HG03571 (cell line): ENCODE data around the gene DLG3.
A peak's percentile ranks its signal among the peaks of the same experiment; 100 is the strongest.
"Not testable (repeated sequence)": the region's sequence is repeated elsewhere in the genome, so short reads cannot be mapped to it uniquely, and the experiment has no call there.

Experiments used
- ATAC-seq: cut with Tn5 transposase; IDR thresholded peaks from one replicate; pipeline ENCODE4 v1.9.1; 2021; ENCODE audit not compliant: unreplicated experiment

Gene DLG3

DNA sequence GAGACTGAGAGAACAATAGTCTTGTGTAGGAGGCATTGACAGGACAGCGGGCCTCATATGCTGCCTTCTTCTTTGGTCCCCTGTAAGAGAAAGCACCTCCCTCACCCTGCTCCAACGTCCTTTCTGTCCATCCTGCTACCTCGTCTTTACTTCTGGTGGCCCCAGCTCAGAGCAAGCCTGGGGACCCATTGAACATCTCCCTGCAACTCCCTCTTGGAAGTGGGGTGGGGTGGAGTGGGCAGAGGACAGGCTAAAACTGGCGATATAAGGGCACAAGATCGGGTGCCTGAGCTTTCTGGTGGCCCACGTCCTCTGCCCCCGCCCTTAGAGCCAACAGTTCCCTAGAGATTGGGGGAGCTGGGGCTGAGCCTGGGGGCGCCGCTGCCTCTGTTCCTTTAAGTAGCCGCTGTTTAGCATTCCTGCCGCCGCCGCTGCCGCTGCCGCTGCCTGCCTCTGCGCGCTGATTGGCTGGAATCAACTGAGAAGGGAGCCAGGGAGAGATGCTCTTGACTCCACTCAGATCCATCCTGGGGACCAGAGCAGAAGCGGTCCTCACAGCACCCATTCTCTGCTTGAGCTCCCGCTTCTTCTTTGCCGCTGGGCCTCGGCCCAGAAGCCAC lies at the start of gene DLG3:
Gene DLG3 (plus strand): TSS at position 510 of the 620 bp plus-strand sequence. CDS start 367 bp downstream, outside the sequence.
- no peak for ATAC-seq

DNA sequence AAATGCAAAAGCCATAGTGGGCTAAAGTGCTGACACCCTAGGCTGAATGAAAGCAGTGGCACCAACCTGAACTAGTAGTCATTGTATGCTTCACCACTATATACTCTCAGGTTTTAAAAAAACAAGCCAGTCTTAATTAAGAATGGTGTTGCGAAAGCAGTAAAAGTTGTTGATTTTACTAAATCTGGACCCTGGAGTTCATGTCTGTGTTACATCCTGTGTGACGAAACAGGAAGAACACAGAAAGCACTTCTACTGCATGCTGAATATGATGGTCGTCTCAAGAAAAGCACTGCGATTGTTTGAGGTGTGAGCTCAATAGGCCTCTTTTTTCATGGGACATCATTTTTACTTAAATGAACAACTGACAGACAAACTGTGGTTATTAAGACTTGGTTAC lies 45.7 kb upstream of the DLG3 start:
- no peak for ATAC-seq

DNA sequence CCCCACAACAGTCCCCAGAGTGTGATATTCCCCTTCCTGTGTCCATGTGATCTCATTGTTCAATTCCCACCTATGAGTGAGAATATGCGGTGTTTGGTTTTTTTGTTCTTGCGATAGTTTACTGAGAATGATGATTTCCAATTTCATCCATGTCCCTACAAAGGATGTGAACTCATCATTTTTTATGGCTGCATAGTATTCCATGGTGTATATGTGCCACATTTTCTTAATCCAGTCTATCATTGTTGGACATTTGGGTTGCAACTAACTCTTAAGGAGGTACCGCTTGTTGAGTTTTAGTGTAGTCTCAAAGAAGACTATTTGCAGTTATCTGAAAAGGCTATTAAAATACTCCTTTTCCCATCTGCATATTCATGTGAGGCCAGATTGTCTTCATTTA lies 44.5 kb upstream of the DLG3 start:
- not testable (repeated sequence) for ATAC-seq

DNA sequence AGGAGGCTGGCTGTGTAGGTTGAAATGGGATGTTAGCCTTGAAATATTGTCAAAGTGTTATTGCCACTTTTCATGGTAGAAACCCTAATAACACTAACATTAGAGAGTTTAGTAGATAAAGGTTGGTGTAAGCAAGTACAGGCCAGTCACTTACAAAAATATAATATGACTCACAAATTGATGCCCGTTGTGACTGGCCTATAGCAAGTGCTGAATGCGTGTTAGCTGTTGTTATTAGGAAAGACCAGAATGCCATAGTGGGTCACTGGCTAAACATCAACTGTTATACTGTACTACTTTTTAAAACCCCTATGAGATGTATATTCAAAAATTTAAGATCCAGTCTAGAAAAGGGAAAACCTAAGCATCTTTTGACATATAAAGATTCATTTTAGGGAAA lies 41.9 kb upstream of the DLG3 start:
- ATAC-seq, result no peak

DNA sequence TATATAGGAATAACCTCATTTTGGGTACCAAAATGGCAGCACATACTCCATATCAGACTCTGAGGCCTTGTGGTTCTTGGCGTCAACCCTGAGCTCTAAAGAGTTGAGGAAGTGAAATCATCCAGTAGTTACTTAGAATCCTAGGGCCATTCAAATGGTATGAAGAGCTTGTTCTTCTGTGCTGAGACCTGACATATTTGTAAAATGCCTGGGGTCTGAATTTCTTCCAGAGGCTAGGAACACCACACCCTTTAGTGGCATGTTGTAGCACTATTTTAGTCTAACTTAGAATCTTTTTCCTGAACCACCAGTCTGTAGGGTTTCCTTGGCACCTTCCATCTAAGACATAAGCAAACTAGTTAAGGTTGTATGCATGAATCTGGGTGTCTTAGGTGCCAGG lies 39.6 kb upstream of the DLG3 start:
- ATAC-seq, result no peak

DNA sequence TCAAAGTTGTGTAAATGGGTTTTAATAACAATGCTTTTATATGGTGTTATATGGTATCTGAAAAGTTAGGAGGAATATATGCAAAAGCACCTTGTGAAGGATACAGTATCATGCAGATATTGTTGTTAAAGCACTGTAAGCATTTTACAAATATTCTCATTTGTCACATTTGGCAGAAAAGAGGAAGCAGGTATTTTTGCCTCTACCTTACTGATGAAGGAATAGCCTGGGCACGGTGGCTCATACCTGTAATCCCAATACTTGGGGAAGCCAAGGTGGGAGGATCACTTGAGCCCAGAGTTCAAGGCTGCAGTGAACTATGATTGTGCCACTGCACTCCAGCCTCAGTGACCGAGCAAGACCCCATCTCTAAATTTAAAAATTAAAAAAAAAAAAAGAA lies 33.7 kb upstream of the DLG3 start:
- no peak for ATAC-seq

DNA sequence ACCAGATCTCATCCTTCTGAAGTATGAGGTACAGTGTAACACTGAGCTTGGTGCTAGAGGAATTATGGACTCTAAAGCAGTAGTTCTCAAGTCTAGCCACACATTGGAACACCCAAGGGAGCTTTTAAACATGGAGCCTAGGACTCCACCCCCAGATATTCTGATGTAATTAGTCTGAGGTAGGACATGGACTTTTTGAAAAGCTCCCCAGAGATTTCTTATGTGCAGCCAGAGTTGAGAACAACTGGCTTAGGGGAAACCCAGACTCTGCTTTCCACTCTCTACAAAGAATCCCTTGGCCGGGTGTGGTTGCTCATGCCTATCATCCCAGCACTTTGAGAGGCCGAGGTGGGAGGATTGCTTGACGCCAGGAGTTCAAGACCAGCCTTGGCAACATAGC lies 33.2 kb upstream of the DLG3 start:
- ATAC-seq, result no peak

DNA sequence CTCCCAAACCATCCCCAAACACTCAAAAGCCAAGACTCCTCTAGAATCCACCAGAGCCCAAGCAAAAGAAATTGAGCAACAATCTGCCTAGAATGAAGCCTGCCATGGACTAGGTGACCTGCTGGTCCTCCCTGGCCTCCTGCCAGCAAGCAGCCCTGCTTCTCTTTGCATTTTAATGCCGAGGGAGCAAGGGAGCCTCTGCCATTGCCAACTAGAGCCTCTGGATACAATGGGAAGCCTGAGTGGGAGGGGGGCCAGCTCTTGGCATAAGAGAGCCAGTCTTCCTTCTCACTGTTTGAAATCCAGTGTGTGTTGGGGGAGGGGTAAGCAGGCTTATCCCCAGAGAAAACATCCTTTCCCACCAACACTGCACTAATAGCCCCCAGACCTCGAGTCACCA lies 23.0 kb upstream of the DLG3 start:
- no peak for ATAC-seq

DNA sequence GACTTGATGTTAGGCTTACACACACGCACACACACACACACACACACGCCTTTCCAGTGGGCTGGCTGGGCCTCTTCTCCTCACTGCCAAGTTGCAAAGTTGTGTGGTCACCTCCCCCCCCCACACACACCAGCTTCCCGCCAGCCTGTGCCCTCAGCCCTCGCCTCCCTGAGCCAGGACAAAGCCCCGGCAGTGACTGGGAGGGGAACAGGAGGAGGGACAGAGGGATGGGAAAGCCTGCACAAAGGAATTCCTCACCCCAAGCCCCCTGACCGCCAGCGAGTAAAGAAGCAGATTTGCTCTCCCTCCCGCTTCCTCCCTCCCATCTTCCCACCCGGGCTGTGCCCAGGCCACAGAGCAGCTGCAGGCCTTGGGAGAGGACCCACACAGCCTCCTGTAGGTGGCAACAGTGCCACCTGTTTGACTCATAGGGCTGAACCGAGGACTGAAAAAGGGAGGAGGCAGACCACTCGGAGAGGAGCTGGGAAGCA lies 21.7 kb upstream of the DLG3 start, which contains the start of gene GDPD2:
Gene GDPD2 (plus strand): TSS at position 464 of the 491 bp plus-strand sequence. CDS start 1,671 bp downstream, outside the sequence.
- ATAC-seq, result no peak

DNA sequence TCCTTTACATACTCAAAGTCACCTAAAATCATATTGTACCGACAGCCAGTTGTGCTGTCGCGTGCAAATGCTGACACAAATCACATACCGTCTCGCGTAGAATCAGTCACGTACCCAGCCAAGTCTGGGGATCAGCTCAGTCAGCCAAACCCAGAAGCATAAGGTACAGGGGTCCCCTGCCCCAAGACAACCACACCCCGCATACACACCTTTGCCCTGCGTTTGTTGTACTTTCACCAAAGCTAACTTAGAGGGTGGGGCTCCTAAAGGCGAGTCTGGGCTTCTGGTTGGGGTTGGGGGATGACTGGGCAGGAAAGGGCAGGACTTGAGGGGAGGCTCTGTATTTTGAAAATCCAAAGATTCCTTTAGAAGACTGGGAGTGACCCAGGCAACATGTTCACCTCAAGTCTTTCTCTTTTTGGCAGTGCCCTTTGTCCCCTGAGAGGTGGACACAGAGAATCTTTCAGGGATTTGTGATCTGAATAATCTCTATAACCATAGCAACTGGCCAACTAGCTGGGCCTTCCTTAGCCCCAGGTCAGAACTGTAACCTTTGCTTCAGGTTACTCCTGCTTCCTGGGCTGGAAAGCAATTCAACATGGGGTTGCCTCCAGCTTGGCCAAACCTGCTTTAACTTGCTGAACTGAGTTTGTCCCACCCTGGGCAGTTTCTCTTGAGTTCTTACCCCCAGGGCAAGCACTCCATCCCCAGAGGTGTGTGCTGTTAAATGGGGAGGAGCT lies 20.5 kb upstream of the DLG3 start:
- ATAC-seq, result no peak

DNA sequence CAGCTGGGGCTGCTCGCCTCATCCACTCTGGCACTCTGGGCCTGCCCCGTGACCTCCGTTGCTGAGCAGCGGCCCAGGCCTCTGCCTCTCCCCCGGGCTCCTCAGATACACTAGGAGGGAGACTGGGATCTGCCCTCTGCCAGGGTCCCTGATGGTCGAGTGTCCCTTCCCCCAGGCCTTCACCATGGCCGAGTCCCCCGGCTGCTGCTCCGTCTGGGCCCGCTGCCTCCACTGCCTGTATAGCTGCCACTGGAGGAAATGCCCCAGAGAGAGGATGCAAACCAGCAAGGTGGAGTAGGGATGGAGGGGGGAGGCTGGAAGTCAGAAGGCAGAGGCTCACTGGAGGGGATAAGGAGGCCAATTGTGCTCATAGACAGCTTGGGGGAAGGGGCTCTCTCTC lies 19.8 kb upstream of the DLG3 start:
- no peak for ATAC-seq

DNA sequence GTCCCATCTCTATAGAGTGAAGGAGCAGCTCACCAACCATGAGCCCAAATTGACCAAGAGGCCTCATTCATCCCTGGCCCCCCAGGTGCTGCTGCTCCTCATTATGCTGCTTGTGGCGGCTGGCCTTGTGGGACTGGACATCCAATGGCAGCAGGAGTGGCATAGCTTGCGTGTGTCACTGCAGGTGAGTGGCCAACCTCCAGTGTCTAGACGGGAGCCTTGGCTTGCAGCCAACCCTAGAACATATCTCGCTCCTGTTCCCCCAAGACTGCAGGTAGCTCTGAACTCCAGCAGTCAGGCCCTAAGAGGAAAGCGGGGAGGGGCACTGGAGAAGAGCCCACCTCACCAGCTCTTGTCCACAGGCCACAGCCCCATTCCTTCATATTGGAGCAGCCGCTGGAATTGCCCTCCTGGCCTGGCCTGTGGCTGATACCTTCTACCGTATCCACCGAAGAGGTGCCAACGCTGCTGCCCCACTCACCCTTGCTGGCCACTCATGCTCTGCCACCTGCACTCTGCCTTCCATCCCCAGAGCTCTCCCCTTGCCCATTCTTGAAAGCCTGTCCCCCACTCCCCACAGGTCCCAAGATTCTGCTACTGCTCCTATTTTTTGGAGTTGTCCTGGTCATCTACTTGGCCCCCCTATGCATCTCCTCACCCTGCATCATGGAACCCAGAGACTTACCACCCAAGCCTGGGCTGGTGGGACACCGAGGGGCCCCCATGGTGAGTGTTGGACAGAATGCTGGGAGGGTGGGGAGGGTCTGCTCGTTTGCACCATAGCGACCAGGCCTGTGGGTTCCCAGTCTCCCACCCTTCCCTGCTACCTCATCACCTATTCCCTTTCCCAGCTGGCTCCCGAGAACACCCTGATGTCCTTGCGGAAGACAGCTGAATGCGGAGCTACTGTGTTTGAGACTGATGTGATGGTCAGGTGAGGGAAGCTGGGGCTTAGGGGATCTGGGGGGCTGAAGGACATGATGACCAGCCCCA lies 18.1 kb upstream of the DLG3 start:
- no peak for ATAC-seq

DNA sequence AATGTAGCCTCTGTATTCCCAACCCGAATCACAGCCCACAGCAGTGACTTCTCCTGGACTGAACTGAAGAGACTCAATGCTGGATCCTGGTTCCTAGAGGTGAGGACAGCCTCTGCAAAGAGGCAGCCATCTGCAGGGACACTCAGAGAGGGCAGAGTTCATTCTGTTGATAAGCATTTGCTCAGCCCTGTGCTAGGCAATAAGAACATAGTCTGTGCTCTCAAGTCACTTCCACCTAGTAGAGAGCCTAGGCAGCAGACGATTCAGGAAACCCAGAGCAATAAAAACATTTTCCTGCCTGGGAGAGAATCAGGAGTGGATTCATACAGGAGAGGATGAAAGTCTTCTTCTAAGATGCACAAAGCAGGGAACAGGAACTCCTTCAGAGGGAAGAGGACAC lies 17.3 kb upstream of the DLG3 start:
- ATAC-seq, result no peak

DNA sequence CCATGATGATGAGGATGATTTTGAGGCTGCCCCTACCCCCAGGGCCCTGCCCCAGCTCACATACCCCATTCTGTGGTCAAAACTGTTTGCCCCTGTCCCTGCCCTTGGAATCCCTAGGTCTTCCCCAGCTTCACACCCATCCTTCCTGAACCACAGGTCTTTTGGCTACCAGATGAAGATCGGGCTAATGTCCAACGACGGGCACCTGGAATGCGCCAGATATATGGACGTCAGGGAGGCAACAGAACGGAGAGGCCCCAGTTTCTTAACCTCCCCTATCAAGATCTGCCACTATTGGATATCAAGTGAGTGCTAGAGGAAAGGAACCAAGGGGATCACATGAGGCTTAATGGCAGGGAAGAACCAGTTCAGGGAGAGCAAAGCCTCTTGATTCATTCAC lies 14.9 kb upstream of the DLG3 start:
- no peak for ATAC-seq

DNA sequence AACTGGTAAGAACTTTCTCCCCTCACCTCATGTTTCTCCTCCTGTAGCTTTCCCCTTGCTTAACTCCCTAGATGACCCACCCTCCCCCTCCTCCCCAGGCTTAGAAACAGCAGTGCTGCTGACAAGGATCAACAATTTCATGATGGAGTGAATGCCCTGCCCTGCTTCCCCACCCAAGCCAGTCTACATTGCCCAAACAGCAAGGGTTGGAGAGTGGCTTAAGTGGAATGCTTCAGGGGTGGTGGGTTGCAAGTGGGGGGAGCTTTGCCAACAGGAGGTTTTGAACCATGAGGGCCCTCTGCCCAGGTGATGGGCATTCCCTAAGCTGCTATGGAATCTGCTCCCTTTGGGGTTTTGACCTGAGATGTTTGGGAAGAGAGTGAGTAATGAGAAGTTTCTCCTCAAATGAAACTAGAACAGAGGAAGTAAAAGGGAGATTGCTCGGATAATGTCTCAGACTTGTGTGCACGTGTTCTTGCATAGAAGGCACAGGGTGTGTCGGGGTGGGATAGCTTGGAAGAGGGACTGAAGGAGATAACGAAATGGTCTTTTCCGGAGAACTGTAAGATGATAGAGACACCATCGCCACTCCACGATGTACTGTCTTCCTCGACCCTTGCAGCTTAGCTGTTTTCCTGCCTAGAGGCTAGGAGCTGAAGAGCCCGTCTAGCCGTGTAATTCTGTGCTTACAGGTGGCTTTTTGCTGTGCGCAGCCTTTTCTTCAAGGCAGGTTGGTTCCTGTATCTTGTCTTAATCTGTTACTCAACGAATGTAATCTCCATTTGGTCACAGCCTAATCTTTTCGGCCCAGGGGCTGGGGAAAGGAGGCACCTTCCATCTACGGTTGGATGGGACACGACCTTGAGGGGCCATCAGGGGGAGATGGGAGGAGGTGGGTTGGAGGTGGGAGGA lies 11.4 kb upstream of the DLG3 start:
- no peak for ATAC-seq

DNA sequence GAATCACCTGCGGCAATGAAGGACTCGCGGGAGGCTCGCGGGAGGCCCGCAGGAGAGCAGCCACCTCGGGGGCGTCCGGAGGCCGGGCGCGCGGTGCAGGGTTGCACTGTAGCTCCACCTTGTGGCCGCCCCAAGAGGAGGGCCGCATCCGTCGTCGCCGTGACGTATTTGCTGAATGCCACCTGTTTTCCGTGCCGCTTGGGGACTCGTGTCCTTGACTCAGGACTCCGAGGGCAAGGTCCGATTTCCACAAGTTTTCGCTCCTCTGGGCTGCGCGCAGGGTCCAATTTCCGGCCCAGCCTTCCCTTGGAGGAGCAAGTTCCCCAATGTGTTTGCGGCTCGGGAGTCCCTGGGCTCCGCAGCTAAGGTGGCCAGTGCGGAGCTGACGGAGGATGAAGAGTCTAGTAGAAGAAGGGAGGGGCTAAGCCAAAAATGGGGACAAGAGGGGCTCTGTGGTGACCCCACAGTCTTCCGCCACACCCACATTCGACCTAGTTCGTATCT lies 10.7 kb upstream of the DLG3 start:
- peak; percentile 58 for ATAC-seq

DNA sequence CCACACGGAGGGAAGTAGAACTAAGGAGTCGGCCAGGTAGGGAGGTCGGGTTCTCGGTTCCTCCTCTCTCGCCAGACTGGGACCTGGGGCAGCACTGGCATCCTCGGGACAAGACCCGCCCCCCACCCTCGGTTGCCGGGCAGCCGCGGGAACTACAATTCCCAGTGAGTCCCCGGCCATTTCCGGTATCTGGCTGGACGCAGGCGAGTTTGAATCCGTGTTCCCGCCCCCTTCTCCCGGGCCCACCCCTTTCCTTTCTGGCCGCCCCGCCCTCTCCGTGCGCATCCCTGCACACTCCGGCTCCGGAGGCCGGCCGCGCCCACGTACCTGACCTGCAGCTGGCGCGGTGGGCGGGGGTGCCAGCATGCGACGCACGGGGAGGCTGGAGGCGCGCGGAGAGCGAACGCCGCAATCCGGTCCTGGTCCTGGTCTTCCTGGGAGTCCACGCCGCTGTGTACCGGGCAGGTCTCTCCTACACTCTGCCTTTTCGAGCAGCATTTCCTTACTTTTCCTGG lies 10.2 kb upstream of the DLG3 start:
- peak; percentile 66 for ATAC-seq

DNA sequence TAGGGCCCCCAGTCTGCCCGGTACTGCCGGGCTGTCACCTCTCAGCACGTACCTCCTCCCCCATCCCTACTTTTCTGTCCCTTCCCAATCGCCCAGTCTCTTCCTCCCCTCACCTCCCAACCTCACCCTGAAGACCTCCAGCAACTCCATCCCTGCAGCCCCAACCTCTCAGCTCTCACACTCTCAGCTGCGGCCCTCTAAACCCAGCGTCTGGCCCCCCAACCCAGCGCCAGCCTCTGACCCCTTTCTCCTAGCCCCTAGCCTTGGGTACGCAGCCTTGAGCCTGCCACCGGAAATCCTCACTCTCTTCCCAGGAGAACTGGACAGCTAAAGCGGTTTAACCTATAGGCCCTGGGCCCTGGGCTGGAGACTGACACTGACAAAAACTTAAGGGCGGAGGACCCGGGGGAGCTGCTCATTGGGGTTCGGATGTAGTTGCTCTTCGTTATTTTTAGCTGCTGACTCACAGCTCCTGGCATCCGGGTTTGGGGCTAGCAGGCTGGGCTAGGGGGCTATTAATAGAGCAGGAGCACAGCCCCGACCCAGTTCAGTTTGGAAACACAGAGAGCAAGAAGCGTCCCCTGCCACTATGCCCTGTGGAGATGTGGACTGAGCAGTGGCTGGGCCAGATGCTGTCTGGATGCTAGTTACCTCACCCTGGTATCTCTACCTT lies 9.6 kb upstream of the DLG3 start:
- ATAC-seq, result peak; percentile 3

DNA sequence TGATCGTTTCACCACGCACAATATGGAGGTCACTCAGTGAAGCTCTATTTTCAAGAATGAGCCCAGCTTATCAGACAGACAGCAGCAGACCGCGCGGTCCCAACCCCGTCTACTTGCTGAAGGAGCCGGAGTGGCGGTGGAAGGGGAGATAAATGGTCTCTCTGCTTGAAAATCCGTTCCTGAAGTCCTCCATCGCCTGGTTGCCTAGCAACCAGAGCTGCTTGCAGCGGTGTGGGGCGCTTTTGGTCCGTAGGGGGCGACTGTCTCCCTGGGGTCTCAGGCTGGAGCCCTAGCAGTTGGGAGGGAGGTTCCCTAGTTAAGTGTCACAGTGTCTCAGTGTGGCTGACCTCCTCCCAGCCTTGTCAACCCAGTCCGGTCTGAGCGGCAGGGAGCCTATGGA lies 8.3 kb upstream of the DLG3 start:
- ATAC-seq, result no peak
